ENCODE data around the gene OR56B1. TPM values are rescaled to one million over a fixed set of nuclear protein-coding genes. Genes with fewer than 3 reads are reported as not detected.

The OR56B1 gene
- total and polyA plus RNA-seq, 2 donors (not counting 1 experiment from before 2014, with no cell fraction given): 0.61 to 1.4 TPM

DNA sequence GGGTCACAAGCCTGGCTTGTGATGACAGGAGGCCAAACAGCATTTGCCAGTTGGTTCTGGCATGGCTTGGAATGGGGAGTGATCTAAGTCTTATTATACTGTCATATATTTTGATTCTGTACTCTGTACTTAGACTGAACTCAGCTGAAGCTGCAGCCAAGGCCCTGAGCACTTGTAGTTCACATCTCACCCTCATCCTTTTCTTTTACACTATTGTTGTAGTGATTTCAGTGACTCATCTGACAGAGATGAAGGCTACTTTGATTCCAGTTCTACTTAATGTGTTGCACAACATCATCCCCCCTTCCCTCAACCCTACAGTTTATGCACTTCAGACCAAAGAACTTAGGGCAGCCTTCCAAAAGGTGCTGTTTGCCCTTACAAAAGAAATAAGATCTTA is 843 bp downstream of the OR56B1 start:
- Histone ChIP-seq H3K4me3 (ENCODE audit: control extremely low read depth in 1 of 5, extremely low read depth in 1 of 5, insufficient read depth in 1 of 5, low read depth in 2 of 5, low read length in 4 of 5) (no peak overlapping the region), H3K27ac (ENCODE audit: low read length in 2 of 2) (no peak overlapping the region), H4K20me1 (ENCODE audit: control insufficient read depth, insufficient read depth, low read length, poor library complexity, severe bottlenecking) (no peaks in the 10 kb centered on the region), H2AFZ (ENCODE audit: insufficient read depth, low read depth, low read length, poor library complexity, severe bottlenecking) (no peak overlapping the region), H3K4me1 (ENCODE audit: control insufficient read depth in 2 of 2, insufficient read depth in 2 of 2, low read length in 2 of 2) (no peaks in the 10 kb centered on the region), H3K79me2 (ENCODE audit: control insufficient read depth, insufficient read depth, low read length) (no peaks in the 10 kb centered on the region), H3K9ac (ENCODE audit: low read length) (no peak overlapping the region), H3K36me3 (replicated peaks in 1 of 2; ENCODE audit: control extremely low read depth in 1 of 2, control insufficient read depth in 1 of 2, extremely low read depth in 1 of 2, insufficient read depth in 2 of 2, low read length in 1 of 2) (no peaks in the 10 kb centered on the region), H3K4me2 (replicated peaks; ENCODE audit: low read depth, low read length, poor library complexity, severe bottlenecking) (no peak overlapping the region), H3K9me3 (ENCODE audit: control extremely low read depth in 1 of 3, control insufficient read depth in 2 of 3, insufficient read depth in 1 of 3, low read length in 2 of 3) (peaks cover 0 to 10% (median 8%) of the 10 kb centered on the region in 3 donors), H3K27me3 (replicated peaks in 1 of 4; ENCODE audit: control extremely low read depth in 1 of 4, control insufficient read depth in 3 of 4, insufficient read depth in 4 of 4, low read length in 3 of 4) (no peaks in the 10 kb centered on the region)
- POLR2A ChIA-PET: no interaction called here
- H3K27me3 Mint-ChIP-seq: peaks cover 19% of the 10 kb centered on the region
- H3K4me1 Mint-ChIP-seq: no peaks in the 10 kb centered on the region
- H3K27ac Mint-ChIP-seq: no peak overlapping the region
- CTCF ChIA-PET: no interaction called here
- no peak for ATAC-seq (ENCODE audit: low read depth)
- intact Hi-C loops (cut with micrococcal nuclease): no loop called here
- H3K9me3 Mint-ChIP-seq (ENCODE audit: insufficient read depth): peaks cover 6% of the 10 kb centered on the region
- DNase-seq: no peak
- no peak for TF ChIP-seq EZH2 (IDR thresholded peaks at IDR 0.05; ENCODE audit: borderline replicate concordance, insufficient read depth, low read depth, low read length, poor library complexity, severe bottlenecking)
- TF ChIP-seq, protein P1, sequence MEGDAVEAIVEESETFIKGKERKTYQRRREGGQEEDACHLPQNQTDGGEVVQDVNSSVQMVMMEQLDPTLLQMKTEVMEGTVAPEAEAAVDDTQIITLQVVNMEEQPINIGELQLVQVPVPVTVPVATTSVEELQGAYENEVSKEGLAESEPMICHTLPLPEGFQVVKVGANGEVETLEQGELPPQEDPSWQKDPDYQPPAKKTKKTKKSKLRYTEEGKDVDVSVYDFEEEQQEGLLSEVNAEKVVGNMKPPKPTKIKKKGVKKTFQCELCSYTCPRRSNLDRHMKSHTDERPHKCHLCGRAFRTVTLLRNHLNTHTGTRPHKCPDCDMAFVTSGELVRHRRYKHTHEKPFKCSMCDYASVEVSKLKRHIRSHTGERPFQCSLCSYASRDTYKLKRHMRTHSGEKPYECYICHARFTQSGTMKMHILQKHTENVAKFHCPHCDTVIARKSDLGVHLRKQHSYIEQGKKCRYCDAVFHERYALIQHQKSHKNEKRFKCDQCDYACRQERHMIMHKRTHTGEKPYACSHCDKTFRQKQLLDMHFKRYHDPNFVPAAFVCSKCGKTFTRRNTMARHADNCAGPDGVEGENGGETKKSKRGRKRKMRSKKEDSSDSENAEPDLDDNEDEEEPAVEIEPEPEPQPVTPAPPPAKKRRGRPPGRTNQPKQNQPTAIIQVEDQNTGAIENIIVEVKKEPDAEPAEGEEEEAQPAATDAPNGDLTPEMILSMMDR (IDR thresholded peaks at IDR 0.05): no peak
- no peak overlapping the region for H3K4me3 Mint-ChIP-seq

DNA sequence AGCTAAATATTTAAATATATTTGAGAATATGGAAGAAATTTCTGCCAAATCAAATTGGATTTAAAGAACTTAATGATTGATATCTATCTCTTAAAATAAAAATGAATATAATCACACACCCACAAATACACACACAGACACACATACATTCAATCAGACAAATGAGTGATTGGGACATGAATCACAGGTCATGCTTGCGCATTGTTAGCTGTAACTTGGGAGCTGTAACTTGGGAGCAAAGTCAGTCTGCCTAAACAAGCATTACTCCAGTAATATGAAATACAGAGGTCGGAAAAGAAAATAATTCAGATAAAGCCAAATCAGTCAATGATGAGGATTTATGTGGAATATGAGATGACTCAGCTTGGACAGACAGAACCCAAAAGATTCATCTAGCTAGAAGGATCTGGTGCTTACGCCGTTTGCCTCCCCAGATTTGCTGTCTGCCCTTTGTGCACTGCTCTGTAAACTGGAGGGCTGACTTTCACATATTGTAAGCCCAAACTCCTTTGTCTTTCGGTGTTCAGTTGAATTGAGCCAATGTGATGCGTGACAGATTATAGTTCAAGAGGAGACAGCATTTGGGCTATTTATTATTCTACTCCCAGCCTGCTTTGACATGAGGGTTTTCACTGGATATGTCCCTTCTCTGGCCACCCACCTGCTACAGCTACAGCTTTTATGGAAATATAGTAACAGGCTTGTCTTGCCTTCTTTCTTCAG is 1.6 kb downstream of the OR56B1 start:
- WGBS (ENCODE audit: insufficient coverage): 100% methylated on average over 3 of the region's 6 CpGs
- no peak for DNase-seq
- Histone ChIP-seq H3K4me1 (ENCODE audit: control insufficient read depth in 2 of 2, insufficient read depth in 2 of 2, low read length in 2 of 2) (no peaks in the 10 kb centered on the region), H3K27ac (ENCODE audit: low read length in 2 of 2) (no peak overlapping the region), H3K4me2 (replicated peaks; ENCODE audit: low read depth, low read length, poor library complexity, severe bottlenecking) (no peak overlapping the region), H3K9me3 (ENCODE audit: control extremely low read depth in 1 of 3, control insufficient read depth in 2 of 3, insufficient read depth in 1 of 3, low read length in 2 of 3) (peaks cover 5 to 12% (median 8%) of the 10 kb centered on the region in 3 donors), H4K20me1 (ENCODE audit: control insufficient read depth, insufficient read depth, low read length, poor library complexity, severe bottlenecking) (no peaks in the 10 kb centered on the region), H3K4me3 (ENCODE audit: control extremely low read depth in 1 of 5, extremely low read depth in 1 of 5, insufficient read depth in 1 of 5, low read depth in 2 of 5, low read length in 4 of 5) (no peak overlapping the region), H3K36me3 (replicated peaks in 1 of 2; ENCODE audit: control extremely low read depth in 1 of 2, control insufficient read depth in 1 of 2, extremely low read depth in 1 of 2, insufficient read depth in 2 of 2, low read length in 1 of 2) (no peaks in the 10 kb centered on the region), H2AFZ (ENCODE audit: insufficient read depth, low read depth, low read length, poor library complexity, severe bottlenecking) (no peak overlapping the region), H3K27me3 (replicated peaks in 1 of 4; ENCODE audit: control extremely low read depth in 1 of 4, control insufficient read depth in 3 of 4, insufficient read depth in 4 of 4, low read length in 3 of 4) (no peaks in the 10 kb centered on the region), H3K9ac (ENCODE audit: low read length) (no peak overlapping the region), H3K79me2 (ENCODE audit: control insufficient read depth, insufficient read depth, low read length) (no peaks in the 10 kb centered on the region)
- ChIA-PET CTCF (no interaction called here), POLR2A (no interaction called here)
- Mint-ChIP-seq H3K27ac (no peak overlapping the region), H3K4me1 (no peaks in the 10 kb centered on the region), H3K9me3 (ENCODE audit: insufficient read depth) (peaks cover 6% of the 10 kb centered on the region), H3K4me3 (no peak overlapping the region), H3K27me3 (peaks cover 22% of the 10 kb centered on the region)
- TF ChIP-seq EZH2 (IDR thresholded peaks at IDR 0.05; ENCODE audit: borderline replicate concordance, insufficient read depth, low read depth, low read length, poor library complexity, severe bottlenecking): no peak
- TF ChIP-seq, protein P1 (IDR thresholded peaks at IDR 0.05): no peak
- intact Hi-C loops (cut with micrococcal nuclease): no loop called here
- ATAC-seq (ENCODE audit: low read depth): no peak

Data from B cell (primary cell).